ENCODE data around the gene LDLR. TPM values are rescaled to one million over a fixed set of nuclear protein-coding genes. Genes with fewer than 3 reads are reported as not detected.
"Not testable (repeated sequence)": the region's sequence is repeated elsewhere in the genome, so short reads cannot be mapped to it uniquely, and the experiment has no call there.

The LDLR gene
- total RNA-seq, 1 donor from 2014 or later, result 22.1 TPM

- intact Hi-C loops (cut with DNase I), result loop anchor here (2.0 kb wide), 1 partner anchor 17 kb away; no protein-coding TSS in a partner anchor
- no peak for DNase-seq (ENCODE audit: low spot score)
These were observed 70.6 kb downstream of the LDLR start for GRCh38 chr19:11159598-11160439.

- DNase-seq (ENCODE audit: low spot score); intact Hi-C loops (cut with DNase I): not testable (repeated sequence)
These were observed 71.1 kb downstream of the LDLR start for GRCh38 chr19:11160440-11160768.

GRCh38 chr19:11164296-11164695 lies 75.0 kb downstream of the LDLR start:
- no peak for DNase-seq (ENCODE audit: low spot score)
- intact Hi-C loops (cut with DNase I), result loop anchor here (2.0 kb wide), 1 partner anchor 19 kb away; no protein-coding TSS in a partner anchor

- peak; percentile 84 for DNase-seq (ENCODE audit: low spot score)
- intact Hi-C loops (cut with DNase I), result loop anchor here (2.0 kb wide), 1 partner anchor 18 kb away; no protein-coding TSS in a partner anchor
These were observed 75.7 kb downstream of the LDLR start for GRCh38 chr19:11164879-11165406.

GRCh38 chr19:11165486-11166030 lies 76.3 kb downstream of the LDLR start:
- no peak for DNase-seq (ENCODE audit: low spot score)
- intact Hi-C loops (cut with DNase I), result loop anchor here (2.0 kb wide), 1 partner anchor 17 kb away; no protein-coding TSS in a partner anchor

- intact Hi-C loops (cut with DNase I), result no loop called here
These were observed 77.2 kb downstream of the LDLR start for GRCh38 chr19:11166281-11167142.

GRCh38 chr19:11168568-11168967 lies 79.3 kb downstream of the LDLR start:
- intact Hi-C loops (cut with DNase I), result no loop called here
- no peak for DNase-seq (ENCODE audit: low spot score)

More at GRCh38 chr19:11166281-11167142, 77.2 kb downstream of the LDLR start:
- DNase-seq (ENCODE audit: low spot score), result no peak

- intact Hi-C loops (cut with DNase I), result no loop called here
- no peak for DNase-seq (ENCODE audit: low spot score)
These were observed 80.8 kb downstream of the LDLR start for GRCh38 chr19:11169896-11170678.

- intact Hi-C loops (cut with DNase I), result no loop called here
These were observed 81.9 kb downstream of the LDLR start for GRCh38 chr19:11171144-11171543.

GRCh38 chr19:11172576-11172975 lies 83.3 kb downstream of the LDLR start:
- no peak for DNase-seq (ENCODE audit: low spot score)
- intact Hi-C loops (cut with DNase I), result no loop called here

More at GRCh38 chr19:11171144-11171543, 81.9 kb downstream of the LDLR start:
- DNase-seq (ENCODE audit: low spot score), result no peak

GRCh38 chr19:11173516-11174155 lies 84.4 kb downstream of the LDLR start:
- DNase-seq (ENCODE audit: low spot score), result no peak
- intact Hi-C loops (cut with DNase I), result no loop called here

GRCh38 chr19:11174336-11174735 lies 85.1 kb downstream of the LDLR start:
- DNase-seq (ENCODE audit: low spot score), result peak; percentile 64
- intact Hi-C loops (cut with DNase I), result no loop called here

- peak; percentile 70 for DNase-seq (ENCODE audit: low spot score)
- intact Hi-C loops (cut with DNase I), result no loop called here
These were observed 86.7 kb downstream of the LDLR start for GRCh38 chr19:11175920-11176319.

- intact Hi-C loops (cut with DNase I), result no loop called here
- DNase-seq (ENCODE audit: low spot score), result peak; percentile 73
These were observed 87.4 kb downstream of the LDLR start for GRCh38 chr19:11176466-11177193.

- intact Hi-C loops (cut with DNase I), result no loop called here
- DNase-seq (ENCODE audit: low spot score), result no peak
These were observed 88.3 kb downstream of the LDLR start for GRCh38 chr19:11177592-11177991.

GRCh38 chr19:11179145-11179465 lies 89.8 kb downstream of the LDLR start:
- intact Hi-C loops (cut with DNase I); DNase-seq (ENCODE audit: low spot score): not testable (repeated sequence)

GRCh38 chr19:11179716-11180297 lies 90.5 kb downstream of the LDLR start:
- DNase-seq (ENCODE audit: low spot score), result no peak
- intact Hi-C loops (cut with DNase I), result no loop called here

- no peak for DNase-seq (ENCODE audit: low spot score)
- intact Hi-C loops (cut with DNase I), result no loop called here
These were observed 91.1 kb downstream of the LDLR start for GRCh38 chr19:11180346-11180745.

Data from cardiac septum (tissue), 1 donor.